Ishikawa (cell line): ENCODE measurements around the gene SYTL3.

Experiments
- CEBPB ChIP-seq: IDR thresholded peaks from 2 replicates; pipeline ENCODE4 v1.6.1; 2012
- CREB1 ChIP-seq: IDR thresholded peaks from 2 replicates; pipeline ENCODE4 v1.6.1; 2012; ENCODE audit warnings: low read depth
- EGR1 ChIP-seq: IDR thresholded peaks from 2 replicates; pipeline ENCODE4 v1.6.1; 2012
- EP300 ChIP-seq: IDR thresholded peaks from 2 replicates; pipeline ENCODE4 v1.6.1; 2012; ENCODE audit warnings: borderline replicate concordance
- FOXM1 ChIP-seq: IDR thresholded peaks from 2 replicates; pipeline ENCODE4 v1.6.1; 2012; ENCODE audit warnings: low read depth, borderline replicate concordance
- NFIC ChIP-seq: IDR thresholded peaks from 2 replicates; pipeline ENCODE4 v1.6.1; 2012
- RAD21 ChIP-seq: IDR thresholded peaks from 2 replicates; pipeline ENCODE4 v1.6.1; 2012; ENCODE audit warnings: low read depth
- TAF1 ChIP-seq: IDR thresholded peaks from 2 replicates; pipeline ENCODE4 v1.6.1; 2012; ENCODE audit warnings: low read depth, mild to moderate bottlenecking
- TCF12 ChIP-seq: IDR thresholded peaks from 2 replicates; pipeline ENCODE4 v1.6.1; 2012; ENCODE audit warnings: low read depth
- TEAD4 ChIP-seq: IDR thresholded peaks from 2 replicates; pipeline ENCODE4 v1.6.1; 2012
- YY1 ChIP-seq: IDR thresholded peaks from 2 replicates; pipeline ENCODE4 v1.6.1; 2012; ENCODE audit warnings: low read depth
- ZBTB7A ChIP-seq: IDR thresholded peaks from 2 replicates; pipeline ENCODE4 v1.6.1; 2012; ENCODE audit warnings: low read depth
- TF ChIP-seq, protein P1 (sequence below): IDR thresholded peaks from 2 replicates; pipeline ENCODE4 v1.6.1; 2012; ENCODE audit warnings: low read depth, mild to moderate bottlenecking
- TF ChIP-seq, protein P2 (sequence below): IDR thresholded peaks from 2 replicates; pipeline ENCODE4 v1.6.1; 2012
- TF ChIP-seq, protein P3 (sequence below): IDR thresholded peaks from 2 replicates; pipeline ENCODE4 v1.6.1; 2012

The SYTL3 gene

DNA sequence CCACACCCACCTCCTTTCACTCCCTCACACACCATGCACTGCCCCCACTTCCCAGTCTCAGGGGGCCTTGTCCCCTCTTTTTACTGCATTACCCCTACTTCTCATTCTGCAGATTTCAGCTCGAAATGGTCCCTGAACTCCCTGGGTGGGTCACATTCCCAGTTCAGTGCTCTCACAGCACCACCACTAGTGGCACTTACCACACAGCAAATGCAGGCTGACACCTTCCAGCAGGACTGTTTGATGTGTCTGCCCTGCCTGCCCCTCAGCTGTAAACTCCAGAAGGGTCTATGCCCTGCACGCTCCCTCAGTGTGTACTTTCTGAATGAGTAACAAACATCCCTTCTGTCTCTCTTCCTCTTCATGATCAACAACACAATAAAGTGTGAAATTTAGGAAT, 9.3 kb upstream of the SYTL3 start:
- TF ChIP-seq RAD21 = no peak

DNA sequence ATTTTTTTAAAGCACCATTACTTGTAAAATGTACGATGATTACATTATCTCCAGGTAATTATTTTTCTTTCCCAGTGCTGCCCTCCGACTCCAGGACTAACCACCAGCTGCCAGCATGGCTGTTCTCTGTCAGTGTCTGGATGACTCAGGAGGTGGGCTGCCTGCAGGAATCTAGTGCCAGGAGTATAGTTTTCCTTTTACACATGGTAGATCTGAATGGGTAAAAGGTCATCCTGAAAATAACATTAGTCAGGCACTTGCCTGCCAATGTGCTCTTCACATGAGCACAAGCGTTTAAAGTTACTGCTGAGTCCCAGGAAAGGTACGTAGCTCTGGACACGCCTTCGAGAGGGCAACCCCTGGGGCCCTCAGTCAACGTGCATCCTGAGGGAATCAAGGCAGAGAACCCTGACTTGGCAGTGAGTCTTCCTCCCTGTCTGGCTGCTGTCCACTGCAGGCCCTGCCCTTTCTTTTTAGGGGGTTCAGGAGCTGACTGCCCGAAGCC, 7.7 kb upstream of the SYTL3 start:
- TF ChIP-seq, protein P1, sequence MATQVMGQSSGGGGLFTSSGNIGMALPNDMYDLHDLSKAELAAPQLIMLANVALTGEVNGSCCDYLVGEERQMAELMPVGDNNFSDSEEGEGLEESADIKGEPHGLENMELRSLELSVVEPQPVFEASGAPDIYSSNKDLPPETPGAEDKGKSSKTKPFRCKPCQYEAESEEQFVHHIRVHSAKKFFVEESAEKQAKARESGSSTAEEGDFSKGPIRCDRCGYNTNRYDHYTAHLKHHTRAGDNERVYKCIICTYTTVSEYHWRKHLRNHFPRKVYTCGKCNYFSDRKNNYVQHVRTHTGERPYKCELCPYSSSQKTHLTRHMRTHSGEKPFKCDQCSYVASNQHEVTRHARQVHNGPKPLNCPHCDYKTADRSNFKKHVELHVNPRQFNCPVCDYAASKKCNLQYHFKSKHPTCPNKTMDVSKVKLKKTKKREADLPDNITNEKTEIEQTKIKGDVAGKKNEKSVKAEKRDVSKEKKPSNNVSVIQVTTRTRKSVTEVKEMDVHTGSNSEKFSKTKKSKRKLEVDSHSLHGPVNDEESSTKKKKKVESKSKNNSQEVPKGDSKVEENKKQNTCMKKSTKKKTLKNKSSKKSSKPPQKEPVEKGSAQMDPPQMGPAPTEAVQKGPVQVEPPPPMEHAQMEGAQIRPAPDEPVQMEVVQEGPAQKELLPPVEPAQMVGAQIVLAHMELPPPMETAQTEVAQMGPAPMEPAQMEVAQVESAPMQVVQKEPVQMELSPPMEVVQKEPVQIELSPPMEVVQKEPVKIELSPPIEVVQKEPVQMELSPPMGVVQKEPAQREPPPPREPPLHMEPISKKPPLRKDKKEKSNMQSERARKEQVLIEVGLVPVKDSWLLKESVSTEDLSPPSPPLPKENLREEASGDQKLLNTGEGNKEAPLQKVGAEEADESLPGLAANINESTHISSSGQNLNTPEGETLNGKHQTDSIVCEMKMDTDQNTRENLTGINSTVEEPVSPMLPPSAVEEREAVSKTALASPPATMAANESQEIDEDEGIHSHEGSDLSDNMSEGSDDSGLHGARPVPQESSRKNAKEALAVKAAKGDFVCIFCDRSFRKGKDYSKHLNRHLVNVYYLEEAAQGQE = no peak
- no peak for TF ChIP-seq RAD21
- no peak for TF ChIP-seq FOXM1
- no peak for TF ChIP-seq EP300
- no peak for TF ChIP-seq ZBTB7A
- TF ChIP-seq, protein P2, sequence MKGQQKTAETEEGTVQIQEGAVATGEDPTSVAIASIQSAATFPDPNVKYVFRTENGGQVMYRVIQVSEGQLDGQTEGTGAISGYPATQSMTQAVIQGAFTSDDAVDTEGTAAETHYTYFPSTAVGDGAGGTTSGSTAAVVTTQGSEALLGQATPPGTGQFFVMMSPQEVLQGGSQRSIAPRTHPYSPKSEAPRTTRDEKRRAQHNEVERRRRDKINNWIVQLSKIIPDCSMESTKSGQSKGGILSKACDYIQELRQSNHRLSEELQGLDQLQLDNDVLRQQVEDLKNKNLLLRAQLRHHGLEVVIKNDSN = no peak
- no peak for TF ChIP-seq TAF1
- TF ChIP-seq, protein P3, sequence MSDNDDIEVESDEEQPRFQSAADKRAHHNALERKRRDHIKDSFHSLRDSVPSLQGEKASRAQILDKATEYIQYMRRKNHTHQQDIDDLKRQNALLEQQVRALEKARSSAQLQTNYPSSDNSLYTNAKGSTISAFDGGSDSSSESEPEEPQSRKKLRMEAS = no peak
- TF ChIP-seq EGR1 = no peak
- TF ChIP-seq YY1 = no peak
- no peak for TF ChIP-seq CEBPB
- no peak for TF ChIP-seq NFIC
- no peak for TF ChIP-seq TCF12
- no peak for TF ChIP-seq TEAD4
- TF ChIP-seq CREB1 = no peak

DNA sequence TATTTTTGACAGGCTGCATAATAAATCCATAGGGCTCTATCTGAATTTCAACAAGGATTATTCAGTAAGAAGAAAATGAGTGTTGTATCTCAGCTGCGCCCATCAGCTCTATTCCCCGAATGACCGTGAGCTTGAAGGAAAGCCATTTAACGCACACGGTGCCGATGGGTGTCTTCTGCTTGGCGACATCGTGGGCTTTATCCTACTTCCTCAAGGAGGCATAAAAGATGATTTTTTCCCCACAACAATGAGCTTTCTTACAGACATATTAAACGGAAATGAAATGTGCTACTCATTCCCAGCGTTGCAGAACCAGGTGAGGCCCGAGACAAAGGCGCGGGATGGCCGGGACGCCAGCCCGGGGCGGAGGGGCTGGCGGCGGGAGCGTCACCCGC, 6.0 kb upstream of the SYTL3 start:
- TF ChIP-seq EP300 = no peak
- TF ChIP-seq, protein P3 = no peak
- TF ChIP-seq TEAD4 = no peak
- no peak for TF ChIP-seq TAF1
- no peak for TF ChIP-seq NFIC
- no peak for TF ChIP-seq FOXM1
- TF ChIP-seq TCF12 = no peak
- no peak for TF ChIP-seq RAD21
- TF ChIP-seq, protein P2 = no peak
- no peak for TF ChIP-seq YY1
- TF ChIP-seq EGR1 = no peak
- TF ChIP-seq CREB1 = no peak

DNA sequence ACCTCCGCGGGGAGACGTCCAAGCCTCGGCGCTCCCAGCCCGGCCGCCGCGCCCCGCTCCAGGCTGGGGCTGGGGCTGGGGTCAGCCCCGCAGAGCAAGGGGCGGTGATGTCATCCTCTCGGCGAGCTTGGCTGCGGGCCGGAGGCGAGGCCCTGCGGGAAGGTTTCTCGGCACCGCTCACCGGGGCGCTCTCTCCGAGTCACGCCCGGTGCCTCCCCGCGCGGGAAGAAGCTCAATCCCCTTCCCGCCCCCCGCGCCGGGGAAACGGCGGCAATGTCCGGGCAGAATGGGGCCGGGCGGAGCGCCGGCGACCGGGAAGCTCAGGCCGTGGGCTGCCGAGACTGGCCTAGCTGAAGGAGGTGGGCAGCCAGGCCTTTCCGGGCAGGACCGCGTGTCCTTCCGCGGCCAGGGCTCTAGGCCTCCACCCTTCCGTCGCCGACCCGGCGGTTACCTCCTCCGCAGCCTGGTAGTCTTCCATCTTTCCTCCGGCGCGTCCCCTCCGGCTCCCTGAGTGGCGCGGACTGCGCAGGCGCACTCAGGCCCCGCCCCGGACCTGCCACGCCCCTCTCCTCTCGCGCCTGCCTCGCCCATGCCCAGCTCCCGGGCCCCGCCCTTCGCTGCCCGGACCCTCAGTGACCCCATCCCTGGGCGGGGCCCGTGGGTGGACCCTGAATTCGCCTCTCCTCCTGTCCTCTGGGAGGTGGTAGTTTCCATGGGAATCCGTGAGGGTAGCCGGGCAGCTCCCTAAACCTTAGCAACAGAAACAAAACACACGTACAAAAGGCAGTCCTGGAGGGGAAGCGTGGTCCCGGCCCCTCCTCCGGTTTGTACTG, 5.4 kb upstream of the SYTL3 start, which contains the start of gene DYNLT1:
DYNLT1 (minus strand) TSS at position 513 of the 833 bp plus-strand sequence; CDS start at position 478, 35 bp downstream.
- TF ChIP-seq NFIC (no peak), ZBTB7A (peak; percentile 95), YY1 (peak; percentile 85), TCF12 (no peak), EGR1 (peak; percentile 11; the same call in 1 of the 2 replicates), TAF1 (peak; percentile 86)
- TF ChIP-seq, protein P3 = peak; percentile 70
- TF ChIP-seq, protein P2 = 0 out of 2 replicates have a peak, but pooled peaks have one; percentile 10

DNA sequence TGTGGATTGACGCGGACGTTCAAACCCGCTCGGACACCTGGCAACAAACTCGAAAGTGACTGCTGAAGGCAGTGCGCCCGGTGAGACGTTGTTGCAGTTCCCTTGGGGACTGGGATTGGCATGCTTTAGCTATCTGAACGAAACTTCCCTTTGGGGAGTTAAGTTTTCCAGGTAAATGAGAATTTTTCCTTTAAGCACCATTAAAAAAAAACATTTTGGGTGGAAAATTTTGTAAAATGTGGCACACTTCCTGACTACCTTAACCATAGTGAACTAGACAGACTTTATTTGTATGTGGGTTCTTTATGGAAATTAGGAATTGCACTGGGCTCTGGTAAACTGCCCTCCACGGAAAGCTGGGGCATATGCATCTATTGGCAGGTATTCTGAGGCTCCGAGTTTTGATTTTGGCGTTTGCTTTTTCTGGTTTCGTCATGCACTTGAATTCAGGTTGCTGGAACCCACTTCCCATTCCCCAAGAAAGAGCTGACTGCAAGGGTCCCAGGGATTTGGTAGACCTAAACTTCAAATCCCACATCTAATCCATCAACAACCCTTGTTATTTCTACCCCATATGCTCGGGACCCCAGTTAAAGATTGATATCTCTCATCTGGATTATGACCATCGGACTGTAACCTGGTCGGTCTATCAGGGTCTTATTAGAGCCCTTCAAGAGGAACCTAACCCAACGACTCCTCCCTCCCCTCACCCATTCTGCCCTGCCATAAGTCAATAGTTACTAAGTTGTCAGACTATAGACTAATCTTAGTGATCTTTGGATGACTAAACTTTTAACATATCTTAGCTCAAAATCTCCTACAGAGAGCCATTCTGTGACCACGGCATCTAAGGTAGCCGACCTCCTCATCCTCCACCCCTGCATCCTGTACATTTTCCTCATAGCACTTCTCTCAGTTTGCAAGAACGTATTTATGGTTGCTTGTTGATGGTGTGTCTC, 4.5 kb upstream of the SYTL3 start:
- TF ChIP-seq FOXM1 = no peak
- no peak for TF ChIP-seq EP300
